HepG2 (cell line): ENCODE results near the gene TUBB3. TPM values are rescaled to one million over a fixed set of nuclear protein-coding genes. Genes with fewer than 3 reads are reported as not detected.

ENCODE experiments used
- AGO1 ChIP-seq: fragments of 200-400 bp; formaldehyde crosslinking; IDR thresholded peaks from 2 replicates; pipeline ENCODE4 v1.6.1; 2017; ENCODE audit warnings: mild to moderate bottlenecking, low read depth, low read length, moderate library complexity; ENCODE audit not compliant: poor library complexity, severe bottlenecking
- FOXC1 ChIP-seq: sonication (generic); formaldehyde crosslinking; IDR thresholded peaks from 2 replicates; pipeline ENCODE4 v1.8.0; 2022; ENCODE audit warnings: mild to moderate bottlenecking, missing genetic modification reagents, borderline replicate concordance
- KAT7 ChIP-seq: IDR thresholded peaks from 2 replicates; pipeline ENCODE4 v1.6.1; 2018; ENCODE audit warnings: borderline replicate concordance, missing compliant biosample characterization
- NAIF1 ChIP-seq: sonication (generic); formaldehyde crosslinking; IDR thresholded peaks from 2 replicates; pipeline ENCODE4 v1.5.0; 2020; ENCODE audit warnings: mild to moderate bottlenecking, missing genetic modification reagents, borderline replicate concordance
- NFE2 ChIP-seq: sonication (generic); formaldehyde crosslinking; IDR thresholded peaks from 2 replicates; pipeline ENCODE4 v1.4.0; 2020; ENCODE audit warnings: missing genetic modification reagents
- NFE2L1 ChIP-seq: sonication (generic); formaldehyde crosslinking; IDR thresholded peaks from 2 replicates; pipeline ENCODE4 v1.4.0; 2020; ENCODE audit warnings: missing genetic modification reagents, mild to moderate bottlenecking, borderline replicate concordance
- RAD51 ChIP-seq: fragments of 450-650 bp; IDR thresholded peaks from 2 replicates; pipeline ENCODE4 v1.6.1; 2016; ENCODE audit warnings: borderline replicate concordance
- SNRNP70 ChIP-seq: fragments of 200-400 bp; formaldehyde crosslinking; IDR thresholded peaks from 2 replicates; pipeline ENCODE4 v1.6.1; 2017; ENCODE audit warnings: mild to moderate bottlenecking, low read depth, low read length, moderate library complexity
- ZNF207 ChIP-seq: fragments of 450-650 bp; IDR thresholded peaks from 2 replicates; pipeline ENCODE4 v1.6.1; 2016; ENCODE audit warnings: antibody characterized with exemption, borderline replicate concordance
- ZNF260 ChIP-seq: sonication (generic); formaldehyde crosslinking; IDR thresholded peaks from 2 replicates; pipeline ENCODE4 v1.4.0; 2020; ENCODE audit warnings: missing genetic modification reagents, low read depth, mild to moderate bottlenecking, borderline replicate concordance
- ZNF263 ChIP-seq: sonication (generic); formaldehyde crosslinking; IDR thresholded peaks from 2 replicates; pipeline ENCODE4 v1.4.0; 2020; ENCODE audit warnings: missing genetic modification reagents
- ZNF337 ChIP-seq: sonication (generic); formaldehyde crosslinking; IDR thresholded peaks from 2 replicates; pipeline ENCODE4 v1.5.1; 2020; ENCODE audit warnings: missing genetic modification reagents, low read depth, mild to moderate bottlenecking, borderline replicate concordance
- ZNF430 ChIP-seq: sonication (generic); formaldehyde crosslinking; IDR thresholded peaks from 2 replicates; pipeline ENCODE4 v1.9.0; 2021; ENCODE audit warnings: mild to moderate bottlenecking, missing genetic modification reagents
- ZNF572 ChIP-seq: sonication (generic); formaldehyde crosslinking; IDR thresholded peaks from 2 replicates; pipeline ENCODE4 v1.5.1; 2020; ENCODE audit warnings: mild to moderate bottlenecking, missing genetic modification reagents
- polyA plus RNA-seq, 8 experiments: library from polyadenylated mRNA; depleted of rRNA in 3 of 8; stranded (reverse) in 7 of 8; unstranded in 1 of 8; fragments of >200 nt; fragmentation: Illumina TruSeq in 4 of 8; extraction: Trizol in 4 of 8; gene quantifications; 2 replicates each; pipeline versions ENCODE4 v1.2.1 to v1.2.3, GENCODE V29; 2011 to 2016; ENCODE audit warnings: low read depth in 4 of 8, missing spikeins in 1 of 8, mixed read lengths in 1 of 8; ENCODE audit not compliant: insufficient read depth in 1 of 8
- total RNA-seq, 5 experiments: library from RNA; depleted of rRNA; stranded (reverse); fragments of >200 nt; fragmentation: Illumina TruSeq; extraction: Trizol; gene quantifications; 2 replicates each; pipeline ENCODE4 v1.2.3, GENCODE V29; 2016; ENCODE audit warnings: low read depth in 1 of 5
- TF ChIP-seq, protein P1 (sequence below): sonication (generic); formaldehyde crosslinking; IDR thresholded peaks from 2 replicates; pipeline ENCODE4 v1.4.0; 2020; ENCODE audit warnings: missing genetic modification reagents
- TF ChIP-seq, protein P2 (sequence below): sonication (generic); formaldehyde crosslinking; IDR thresholded peaks from 2 replicates; pipeline ENCODE4 v1.8.0; 2022; ENCODE audit warnings: mild to moderate bottlenecking, missing genetic modification reagents, moderate library complexity
- TF ChIP-seq, protein P3 (sequence below): fragments of 450-650 bp; IDR thresholded peaks from 2 replicates; pipeline ENCODE4 v1.6.1; 2017; ENCODE audit warnings: mild to moderate bottlenecking
- TF ChIP-seq, protein P4 (sequence below): IDR thresholded peaks from 2 replicates; pipeline ENCODE4 v1.6.1; 2016; ENCODE audit warnings: mild to moderate bottlenecking
- TF ChIP-seq, protein P5 (sequence below): IDR thresholded peaks from 2 replicates; pipeline ENCODE4 v1.4.0; 2020; ENCODE audit warnings: mild to moderate bottlenecking, missing genetic modification reagents

TUBB3 gene
- total and polyA plus RNA-seq, 2 of the 13 experiments (the other 11 are each of a cell fraction or from before 2014, with no cell fraction given), result 110 to 185 TPM

DNA sequence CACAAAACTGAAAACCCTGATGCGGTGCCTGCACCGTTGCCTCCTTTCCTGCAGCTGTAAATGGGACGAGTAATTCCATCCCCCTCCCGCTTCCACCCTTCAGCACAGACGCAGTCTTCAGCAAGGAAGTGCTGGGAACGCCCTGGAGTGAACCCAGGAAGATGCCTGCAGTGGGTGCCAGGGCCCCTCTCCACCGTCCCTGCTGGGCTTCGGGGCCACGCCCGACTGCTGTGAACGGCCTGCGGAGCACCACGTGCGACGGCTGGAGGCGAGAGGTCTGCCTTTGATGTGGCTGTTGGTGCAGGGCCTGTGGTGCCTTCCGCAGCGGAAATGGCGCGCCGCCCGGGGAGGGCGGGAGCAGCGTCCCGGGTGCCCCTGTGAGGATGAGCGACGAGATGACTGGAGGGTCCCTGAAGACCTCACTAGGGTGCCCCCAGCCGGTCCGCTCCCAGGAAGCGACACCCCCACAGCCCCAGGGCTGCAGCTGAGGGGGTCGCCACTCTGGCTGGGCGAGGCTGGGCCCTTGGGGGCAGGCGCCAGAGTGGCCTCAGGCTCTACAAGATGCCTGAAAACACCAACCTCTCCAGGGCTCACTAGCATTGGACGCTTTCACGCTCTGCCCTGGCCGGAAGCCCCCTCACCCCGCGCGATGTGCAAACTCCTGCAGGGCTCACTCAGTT, 5.2 kb upstream of the TUBB3 start (continued):
- TF ChIP-seq SNRNP70 (no peak), ZNF260 (CRISPR knock-in tag) (0 out of 2 replicates have a peak, but pooled peaks have one; percentile 84), ZNF572 (peak; percentile 94; the same call in 1 of the 2 replicates), ZNF430 (CRISPR knock-in tag) (peak; percentile 98), AGO1 (peak; percentile 84), KAT7 (CRISPR knock-in tag) (peak; percentile 74; the same call in 1 of the 2 replicates), NFE2L1 (CRISPR knock-in tag) (0 out of 2 replicates have a peak, but pooled peaks have one; percentile 64), ZNF207 (no peak), ZNF263 (CRISPR knock-in tag) (peak; percentile 88), RAD51 (no peak), FOXC1 (CRISPR knock-in tag) (peak; percentile 53; the same call in 1 of the 2 replicates), NAIF1 (peak; percentile 93), NFE2 (0 out of 2 replicates have a peak, but pooled peaks have one; percentile 16), ZNF337 (peak; percentile 88; the same call in 1 of the 2 replicates)
- TF ChIP-seq, protein P1, sequence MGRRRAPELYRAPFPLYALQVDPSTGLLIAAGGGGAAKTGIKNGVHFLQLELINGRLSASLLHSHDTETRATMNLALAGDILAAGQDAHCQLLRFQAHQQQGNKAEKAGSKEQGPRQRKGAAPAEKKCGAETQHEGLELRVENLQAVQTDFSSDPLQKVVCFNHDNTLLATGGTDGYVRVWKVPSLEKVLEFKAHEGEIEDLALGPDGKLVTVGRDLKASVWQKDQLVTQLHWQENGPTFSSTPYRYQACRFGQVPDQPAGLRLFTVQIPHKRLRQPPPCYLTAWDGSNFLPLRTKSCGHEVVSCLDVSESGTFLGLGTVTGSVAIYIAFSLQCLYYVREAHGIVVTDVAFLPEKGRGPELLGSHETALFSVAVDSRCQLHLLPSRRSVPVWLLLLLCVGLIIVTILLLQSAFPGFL (CRISPR knock-in tag), result peak; percentile 91; the same call in 1 of the 2 replicates
- TF ChIP-seq, protein P2, sequence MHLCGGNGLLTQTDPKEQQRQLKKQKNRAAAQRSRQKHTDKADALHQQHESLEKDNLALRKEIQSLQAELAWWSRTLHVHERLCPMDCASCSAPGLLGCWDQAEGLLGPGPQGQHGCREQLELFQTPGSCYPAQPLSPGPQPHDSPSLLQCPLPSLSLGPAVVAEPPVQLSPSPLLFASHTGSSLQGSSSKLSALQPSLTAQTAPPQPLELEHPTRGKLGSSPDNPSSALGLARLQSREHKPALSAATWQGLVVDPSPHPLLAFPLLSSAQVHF (CRISPR knock-in tag), result peak; percentile 97
- TF ChIP-seq, protein P3, sequence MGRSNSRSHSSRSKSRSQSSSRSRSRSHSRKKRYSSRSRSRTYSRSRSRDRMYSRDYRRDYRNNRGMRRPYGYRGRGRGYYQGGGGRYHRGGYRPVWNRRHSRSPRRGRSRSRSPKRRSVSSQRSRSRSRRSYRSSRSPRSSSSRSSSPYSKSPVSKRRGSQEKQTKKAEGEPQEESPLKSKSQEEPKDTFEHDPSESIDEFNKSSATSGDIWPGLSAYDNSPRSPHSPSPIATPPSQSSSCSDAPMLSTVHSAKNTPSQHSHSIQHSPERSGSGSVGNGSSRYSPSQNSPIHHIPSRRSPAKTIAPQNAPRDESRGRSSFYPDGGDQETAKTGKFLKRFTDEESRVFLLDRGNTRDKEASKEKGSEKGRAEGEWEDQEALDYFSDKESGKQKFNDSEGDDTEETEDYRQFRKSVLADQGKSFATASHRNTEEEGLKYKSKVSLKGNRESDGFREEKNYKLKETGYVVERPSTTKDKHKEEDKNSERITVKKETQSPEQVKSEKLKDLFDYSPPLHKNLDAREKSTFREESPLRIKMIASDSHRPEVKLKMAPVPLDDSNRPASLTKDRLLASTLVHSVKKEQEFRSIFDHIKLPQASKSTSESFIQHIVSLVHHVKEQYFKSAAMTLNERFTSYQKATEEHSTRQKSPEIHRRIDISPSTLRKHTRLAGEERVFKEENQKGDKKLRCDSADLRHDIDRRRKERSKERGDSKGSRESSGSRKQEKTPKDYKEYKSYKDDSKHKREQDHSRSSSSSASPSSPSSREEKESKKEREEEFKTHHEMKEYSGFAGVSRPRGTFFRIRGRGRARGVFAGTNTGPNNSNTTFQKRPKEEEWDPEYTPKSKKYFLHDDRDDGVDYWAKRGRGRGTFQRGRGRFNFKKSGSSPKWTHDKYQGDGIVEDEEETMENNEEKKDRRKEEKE, result no peak
- TF ChIP-seq, protein P4, sequence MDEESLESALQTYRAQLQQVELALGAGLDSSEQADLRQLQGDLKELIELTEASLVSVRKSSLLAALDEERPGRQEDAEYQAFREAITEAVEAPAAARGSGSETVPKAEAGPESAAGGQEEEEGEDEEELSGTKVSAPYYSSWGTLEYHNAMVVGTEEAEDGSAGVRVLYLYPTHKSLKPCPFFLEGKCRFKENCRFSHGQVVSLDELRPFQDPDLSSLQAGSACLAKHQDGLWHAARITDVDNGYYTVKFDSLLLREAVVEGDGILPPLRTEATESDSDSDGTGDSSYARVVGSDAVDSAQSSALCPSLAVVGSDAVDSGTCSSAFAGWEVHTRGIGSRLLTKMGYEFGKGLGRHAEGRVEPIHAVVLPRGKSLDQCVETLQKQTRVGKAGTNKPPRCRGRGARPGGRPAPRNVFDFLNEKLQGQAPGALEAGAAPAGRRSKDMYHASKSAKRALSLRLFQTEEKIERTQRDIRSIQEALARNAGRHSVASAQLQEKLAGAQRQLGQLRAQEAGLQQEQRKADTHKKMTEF (CRISPR knock-in tag), result peak; percentile 97
- TF ChIP-seq, protein P5, sequence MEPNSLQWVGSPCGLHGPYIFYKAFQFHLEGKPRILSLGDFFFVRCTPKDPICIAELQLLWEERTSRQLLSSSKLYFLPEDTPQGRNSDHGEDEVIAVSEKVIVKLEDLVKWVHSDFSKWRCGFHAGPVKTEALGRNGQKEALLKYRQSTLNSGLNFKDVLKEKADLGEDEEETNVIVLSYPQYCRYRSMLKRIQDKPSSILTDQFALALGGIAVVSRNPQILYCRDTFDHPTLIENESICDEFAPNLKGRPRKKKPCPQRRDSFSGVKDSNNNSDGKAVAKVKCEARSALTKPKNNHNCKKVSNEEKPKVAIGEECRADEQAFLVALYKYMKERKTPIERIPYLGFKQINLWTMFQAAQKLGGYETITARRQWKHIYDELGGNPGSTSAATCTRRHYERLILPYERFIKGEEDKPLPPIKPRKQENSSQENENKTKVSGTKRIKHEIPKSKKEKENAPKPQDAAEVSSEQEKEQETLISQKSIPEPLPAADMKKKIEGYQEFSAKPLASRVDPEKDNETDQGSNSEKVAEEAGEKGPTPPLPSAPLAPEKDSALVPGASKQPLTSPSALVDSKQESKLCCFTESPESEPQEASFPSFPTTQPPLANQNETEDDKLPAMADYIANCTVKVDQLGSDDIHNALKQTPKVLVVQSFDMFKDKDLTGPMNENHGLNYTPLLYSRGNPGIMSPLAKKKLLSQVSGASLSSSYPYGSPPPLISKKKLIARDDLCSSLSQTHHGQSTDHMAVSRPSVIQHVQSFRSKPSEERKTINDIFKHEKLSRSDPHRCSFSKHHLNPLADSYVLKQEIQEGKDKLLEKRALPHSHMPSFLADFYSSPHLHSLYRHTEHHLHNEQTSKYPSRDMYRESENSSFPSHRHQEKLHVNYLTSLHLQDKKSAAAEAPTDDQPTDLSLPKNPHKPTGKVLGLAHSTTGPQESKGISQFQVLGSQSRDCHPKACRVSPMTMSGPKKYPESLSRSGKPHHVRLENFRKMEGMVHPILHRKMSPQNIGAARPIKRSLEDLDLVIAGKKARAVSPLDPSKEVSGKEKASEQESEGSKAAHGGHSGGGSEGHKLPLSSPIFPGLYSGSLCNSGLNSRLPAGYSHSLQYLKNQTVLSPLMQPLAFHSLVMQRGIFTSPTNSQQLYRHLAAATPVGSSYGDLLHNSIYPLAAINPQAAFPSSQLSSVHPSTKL (CRISPR knock-in tag), result peak; percentile 97
